Uterus (tissue), 4 donors: ENCODE data around the gene KDM4C. TPM values are rescaled to one million over a fixed set of nuclear protein-coding genes. Genes with fewer than 3 reads are reported as not detected.

Source experiments
- DNase-seq, 2 donors: peaks; one replicate each; pipeline ENCODE4 v3.0.0-alpha.2; 2019 to 2020
- H3K27ac ChIP-seq, 2 donors: fragments of 200-600 bp; sonication (generic); 1 replicate in 1 of 2; 2 replicates in 1 of 2; pipeline ENCODE4 v1.5.1; 2016 to 2018
- H3K27me3 ChIP-seq, 2 donors: fragments of 200-600 bp; sonication (generic); one replicate each; pipeline ENCODE4 v1.5.1; 2018 to 2019; ENCODE audit warnings: control low read depth in 1 of 2
- H3K36me3 ChIP-seq, 2 donors: fragments of 200-600 bp; sonication (generic); one replicate each; pipeline ENCODE4 v1.5.1; 2019; ENCODE audit warnings: control low read depth in 1 of 2
- H3K4me1 ChIP-seq, 2 donors: fragments of 200-600 bp; sonication (generic); one replicate each; pipeline ENCODE4 v1.5.1; 2018 to 2019; ENCODE audit warnings: control low read depth in 1 of 2
- H3K4me3 ChIP-seq, 2 donors: fragments of 200-600 bp; sonication (generic); 1 replicate in 1 of 2; 2 replicates in 1 of 2; pipeline ENCODE4 v1.5.1; 2018 to 2019; ENCODE audit warnings: mild to moderate bottlenecking in 1 of 2
- H3K9me3 ChIP-seq, 2 donors: fragments of 200-600 bp; sonication (generic); one replicate each; pipeline ENCODE4 v1.5.1; 2019; ENCODE audit warnings: control low read depth in 1 of 2
- POLR2A ChIP-seq, 2 donors: fragments of 450-650 bp; IDR thresholded peaks; one replicate each; pipeline ENCODE4 v1.6.1; 2016; ENCODE audit warnings: antibody characterized with exemption in 2 of 2, mild to moderate bottlenecking in 1 of 2, moderate library complexity in 1 of 2
- intact Hi-C: fragments of 100-400 bp; cut with DNase I; formaldehyde crosslinking; loops from one replicate; pipeline ENCODE4 v1.15.1; 2023; ENCODE audit warnings: low total_unique reads
- total RNA-seq, 4 donors: library from RNA; depleted of rRNA in 3 of 4; stranded (reverse); fragments of >200 nt in 3 of 4; gene quantifications; one replicate each; pipeline versions ENCODE4 v1.1.0 to v1.2.4, GENCODE V29; 2014 to 2023
- TF ChIP-seq, protein P1 (sequence below), 4 experiments: fragments of 200-600 bp in 2 of 4; fragments of 450-650 bp in 2 of 4; sonication (generic) in 2 of 4; IDR thresholded peaks; one replicate each; pipeline ENCODE4 v1.5.1; 2016 to 2019; ENCODE audit warnings: antibody characterized with exemption in 4 of 4, mild to moderate bottlenecking in 2 of 4, moderate library complexity in 1 of 4
- donor health status: DM: yes; HTN: yes; CAD: no.

The KDM4C gene
- total RNA-seq, 4 donors from 2014 or later = 29.1 to 61.4 (median 45.5) TPM

- no peaks in the 10 kb centered on the region for H3K9me3 ChIP-seq
- H3K4me1 ChIP-seq = no peaks in the 10 kb centered on the region
- no peak for DNase-seq
- H3K27me3 ChIP-seq = no peaks in the 10 kb centered on the region
- H3K4me3 ChIP-seq = no peak overlapping the region
- intact Hi-C loops = no loop called here
- H3K36me3 ChIP-seq = no peaks in the 10 kb centered on the region
- no peak overlapping the region for H3K27ac ChIP-seq
- TF ChIP-seq, protein P1, sequence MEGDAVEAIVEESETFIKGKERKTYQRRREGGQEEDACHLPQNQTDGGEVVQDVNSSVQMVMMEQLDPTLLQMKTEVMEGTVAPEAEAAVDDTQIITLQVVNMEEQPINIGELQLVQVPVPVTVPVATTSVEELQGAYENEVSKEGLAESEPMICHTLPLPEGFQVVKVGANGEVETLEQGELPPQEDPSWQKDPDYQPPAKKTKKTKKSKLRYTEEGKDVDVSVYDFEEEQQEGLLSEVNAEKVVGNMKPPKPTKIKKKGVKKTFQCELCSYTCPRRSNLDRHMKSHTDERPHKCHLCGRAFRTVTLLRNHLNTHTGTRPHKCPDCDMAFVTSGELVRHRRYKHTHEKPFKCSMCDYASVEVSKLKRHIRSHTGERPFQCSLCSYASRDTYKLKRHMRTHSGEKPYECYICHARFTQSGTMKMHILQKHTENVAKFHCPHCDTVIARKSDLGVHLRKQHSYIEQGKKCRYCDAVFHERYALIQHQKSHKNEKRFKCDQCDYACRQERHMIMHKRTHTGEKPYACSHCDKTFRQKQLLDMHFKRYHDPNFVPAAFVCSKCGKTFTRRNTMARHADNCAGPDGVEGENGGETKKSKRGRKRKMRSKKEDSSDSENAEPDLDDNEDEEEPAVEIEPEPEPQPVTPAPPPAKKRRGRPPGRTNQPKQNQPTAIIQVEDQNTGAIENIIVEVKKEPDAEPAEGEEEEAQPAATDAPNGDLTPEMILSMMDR (IDR thresholded peaks at IDR 0.05) = no peak
- TF ChIP-seq POLR2A (IDR thresholded peaks at IDR 0.05) = no peak
Measured at GRCh38 chr9:6811436-6811835, 53.7 kb downstream of the KDM4C start.

DNA sequence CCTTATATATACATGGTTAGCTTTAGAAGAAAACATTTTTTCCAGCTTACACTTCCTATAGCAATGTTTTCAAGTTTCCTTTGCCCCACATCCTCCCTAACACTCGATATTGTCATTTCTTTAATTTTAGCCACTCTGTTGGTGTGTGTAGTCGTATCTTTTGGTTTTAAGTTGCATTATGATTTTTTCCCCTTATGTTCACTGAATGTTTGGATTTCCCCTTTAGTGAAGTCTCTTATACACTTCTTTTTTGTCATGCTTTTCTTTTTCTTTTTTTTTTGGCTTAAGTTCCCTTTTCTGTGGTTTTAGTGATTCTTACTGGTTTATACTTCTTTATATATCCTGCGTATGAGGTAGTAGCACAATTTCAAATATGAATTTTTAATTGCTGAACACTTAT, 58.8 kb downstream of the KDM4C start:
- no peak for TF ChIP-seq POLR2A (IDR thresholded peaks at IDR 0.05)
- TF ChIP-seq, protein P1 (IDR thresholded peaks at IDR 0.05) = no peak
- Histone ChIP-seq H3K4me3 (no peak overlapping the region), H3K27ac (no peak overlapping the region), H3K9me3 (no peaks in the 10 kb centered on the region), H3K36me3 (no peaks in the 10 kb centered on the region), H3K27me3 (no peaks in the 10 kb centered on the region), H3K4me1 (no peaks in the 10 kb centered on the region)
- DNase-seq = no peak
- intact Hi-C loops = no loop called here

DNA sequence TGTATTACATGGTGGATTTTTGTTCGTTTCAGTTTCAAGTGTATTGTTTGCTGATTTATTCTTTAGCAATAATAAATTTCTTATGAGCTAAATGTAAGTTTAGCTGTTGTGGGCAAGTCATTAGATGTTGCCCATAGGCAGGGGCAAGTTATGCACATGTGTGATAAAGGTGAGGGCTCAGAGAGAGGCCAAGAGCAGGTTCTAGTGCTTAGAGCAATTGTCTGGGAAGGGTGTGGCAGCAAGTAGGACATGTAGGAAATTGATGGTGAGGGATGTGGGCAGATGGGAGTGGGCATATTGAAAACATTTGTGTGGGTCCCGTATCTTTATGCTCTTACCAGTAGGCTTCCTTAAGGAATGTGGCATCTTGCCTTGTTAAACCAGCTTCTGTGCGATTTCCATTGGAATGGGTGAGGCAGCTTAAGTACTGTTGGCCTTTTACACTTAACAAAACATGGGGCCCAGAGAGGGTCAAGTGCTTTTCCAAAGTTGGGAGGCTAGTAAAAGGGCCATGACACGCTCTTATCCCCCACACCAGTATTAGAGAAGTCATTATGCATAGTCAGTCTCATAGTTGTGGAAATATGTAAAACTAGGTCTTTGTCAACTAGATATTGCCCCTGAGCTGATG, 60.6 kb downstream of the KDM4C start:
- H3K27me3 ChIP-seq = no peaks in the 10 kb centered on the region
- no peak overlapping the region for H3K4me3 ChIP-seq
- intact Hi-C loops = no loop called here
- DNase-seq = no peak
- TF ChIP-seq POLR2A (IDR thresholded peaks at IDR 0.05) = no peak
- TF ChIP-seq, protein P1 (IDR thresholded peaks at IDR 0.05) = no peak
- H3K9me3 ChIP-seq = no peaks in the 10 kb centered on the region
- H3K4me1 ChIP-seq = no peaks in the 10 kb centered on the region
- H3K27ac ChIP-seq = no peak overlapping the region
- no peaks in the 10 kb centered on the region for H3K36me3 ChIP-seq

- intact Hi-C loops = no loop called here
- no peak for TF ChIP-seq POLR2A (IDR thresholded peaks at IDR 0.05)
- TF ChIP-seq, protein P1 (IDR thresholded peaks at IDR 0.05) = no peak
- Histone ChIP-seq H3K9me3 (no peaks in the 10 kb centered on the region), H3K36me3 (no peaks in the 10 kb centered on the region), H3K27ac (no peak overlapping the region), H3K4me3 (no peak overlapping the region), H3K4me1 (no peaks in the 10 kb centered on the region), H3K27me3 (no peaks in the 10 kb centered on the region)
- no peak for DNase-seq
Measured at GRCh38 chr9:6819112-6819511, 61.3 kb downstream of the KDM4C start.

DNA sequence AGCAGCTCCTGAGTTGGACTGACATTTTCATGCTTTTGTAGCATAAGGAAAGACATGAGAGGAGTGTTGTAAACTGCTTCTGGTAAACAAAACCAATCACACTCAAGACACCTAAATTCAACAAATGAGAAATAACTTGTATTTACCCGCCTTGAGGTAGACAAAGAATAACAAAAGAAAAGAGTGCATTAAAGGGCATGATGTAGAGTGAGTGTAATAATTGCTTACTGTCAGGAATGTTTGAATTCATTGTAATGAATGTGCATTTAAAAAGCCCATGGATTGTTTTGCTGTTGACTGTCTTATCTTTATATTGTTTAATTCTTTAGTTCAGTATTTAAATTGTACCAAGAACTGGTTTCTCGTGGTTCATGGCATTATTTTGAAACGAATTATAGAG, 61.8 kb downstream of the KDM4C start:
- H3K4me1 ChIP-seq = no peaks in the 10 kb centered on the region
- H3K4me3 ChIP-seq = no peak overlapping the region
- H3K27me3 ChIP-seq = no peaks in the 10 kb centered on the region
- intact Hi-C loops = no loop called here
- TF ChIP-seq POLR2A (IDR thresholded peaks at IDR 0.05) = no peak
- TF ChIP-seq, protein P1 (IDR thresholded peaks at IDR 0.05) = no peak
- H3K9me3 ChIP-seq = no peaks in the 10 kb centered on the region
- H3K36me3 ChIP-seq = no peaks in the 10 kb centered on the region
- DNase-seq = no peak
- no peak overlapping the region for H3K27ac ChIP-seq
